HG02610 (cell line): ENCODE data around the gene RAI1.

ENCODE experiments used
- ATAC-seq: cut with Tn5 transposase; IDR thresholded peaks from one replicate; pipeline ENCODE4 v1.9.1; 2021; ENCODE audit warnings: mild to moderate bottlenecking, moderate library complexity; ENCODE audit not compliant: unreplicated experiment

Gene RAI1

DNA sequence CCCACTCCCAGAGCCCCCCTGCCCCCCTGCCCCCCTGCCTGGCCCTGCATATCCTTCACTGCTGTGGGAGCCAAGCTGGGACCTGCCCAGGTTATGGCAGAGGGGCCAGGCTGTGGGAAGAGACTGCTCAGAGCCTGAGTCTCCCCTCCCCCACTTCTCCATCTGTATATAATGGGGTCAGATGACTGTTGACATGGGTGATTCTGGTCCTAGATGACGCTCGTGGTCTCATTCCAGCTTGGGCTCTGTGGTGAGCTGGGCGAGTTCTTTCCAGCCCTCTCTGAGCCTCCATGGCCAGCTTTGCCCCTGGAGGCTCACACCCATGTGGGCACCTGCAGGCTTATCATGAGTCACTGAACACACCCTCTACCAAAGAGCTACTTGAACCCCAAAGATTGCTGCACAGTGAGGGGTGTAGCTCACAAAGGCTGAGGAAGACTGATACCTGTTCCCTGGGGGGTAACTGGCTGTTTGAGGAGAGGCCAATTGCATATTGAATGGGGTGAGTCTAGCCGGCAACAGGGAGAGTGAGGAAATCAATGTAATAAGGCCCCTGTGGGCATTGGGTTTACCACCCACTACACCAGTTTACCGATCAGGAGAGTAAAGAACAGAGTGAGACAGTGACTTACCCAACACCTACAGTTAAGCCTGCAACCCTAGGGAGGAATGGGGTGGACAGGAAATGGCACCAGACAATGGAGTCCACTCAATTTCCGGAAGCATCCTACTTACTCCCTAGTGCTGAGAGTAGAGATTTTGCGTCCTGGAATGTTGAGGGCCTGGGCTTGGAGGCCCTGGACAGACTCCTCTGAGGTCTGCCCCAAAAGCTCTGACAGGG, 159.7 kb downstream of the RAI1 start:
- ATAC-seq, result no peak

DNA sequence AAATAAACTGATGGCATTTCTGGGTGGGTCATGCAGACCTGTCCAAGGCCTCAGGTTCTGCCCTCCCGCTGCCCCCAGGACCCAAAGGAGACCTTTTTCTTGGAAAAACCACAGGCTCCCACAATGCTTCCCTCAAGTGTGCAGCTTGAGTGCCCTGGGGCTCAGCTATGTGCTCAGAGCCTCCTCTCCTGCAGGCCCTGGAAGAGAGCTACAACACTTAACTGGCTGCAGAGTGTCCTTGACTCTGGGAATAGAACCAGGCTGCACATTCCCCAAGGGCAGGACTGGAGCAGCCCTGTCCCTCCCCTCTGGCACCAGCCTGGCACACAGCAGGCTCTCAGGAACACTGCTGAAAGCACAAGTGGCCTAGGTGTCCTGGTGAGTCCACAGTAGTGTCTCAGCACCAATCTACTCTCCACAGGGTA, 160.4 kb downstream of the RAI1 start:
- ATAC-seq, result no peak

DNA sequence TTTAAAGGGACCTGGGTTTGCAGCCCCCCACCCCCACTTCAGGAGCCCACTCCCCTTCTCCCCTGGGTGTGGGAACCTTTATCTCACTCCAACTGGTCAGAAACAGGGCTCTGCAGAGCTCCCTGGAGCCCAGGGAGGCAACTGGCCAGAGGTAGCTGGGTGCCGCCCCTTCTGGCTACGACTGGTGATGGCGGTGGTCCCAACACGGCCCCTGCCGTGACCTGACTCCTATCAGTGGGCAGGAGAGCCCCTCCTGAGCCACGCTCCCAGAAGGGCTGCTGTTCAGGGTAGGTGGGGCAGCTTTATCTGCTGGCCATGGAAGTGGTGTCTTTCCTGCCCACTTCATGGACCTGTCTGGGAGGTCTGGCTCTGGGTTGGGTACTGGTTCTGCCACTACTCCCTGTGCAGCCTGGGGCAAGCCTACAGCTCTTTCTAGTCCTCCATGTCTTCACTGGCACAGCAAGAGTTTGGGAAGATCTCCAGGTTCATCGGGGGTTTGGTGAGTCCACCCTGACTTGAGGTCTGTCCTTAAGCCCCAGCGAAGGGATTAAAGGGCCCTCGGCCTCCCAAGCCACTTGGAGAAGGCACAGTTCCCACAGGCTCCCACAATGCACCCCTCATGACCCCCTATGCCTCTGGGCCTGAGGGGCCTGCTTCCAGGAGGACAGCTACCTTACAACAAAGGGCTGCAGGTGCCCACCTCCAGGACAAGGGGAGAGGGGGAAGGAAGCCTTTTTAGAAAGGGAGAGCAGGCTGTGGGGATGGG, 161.0 kb downstream of the RAI1 start:
- no peak for ATAC-seq

DNA sequence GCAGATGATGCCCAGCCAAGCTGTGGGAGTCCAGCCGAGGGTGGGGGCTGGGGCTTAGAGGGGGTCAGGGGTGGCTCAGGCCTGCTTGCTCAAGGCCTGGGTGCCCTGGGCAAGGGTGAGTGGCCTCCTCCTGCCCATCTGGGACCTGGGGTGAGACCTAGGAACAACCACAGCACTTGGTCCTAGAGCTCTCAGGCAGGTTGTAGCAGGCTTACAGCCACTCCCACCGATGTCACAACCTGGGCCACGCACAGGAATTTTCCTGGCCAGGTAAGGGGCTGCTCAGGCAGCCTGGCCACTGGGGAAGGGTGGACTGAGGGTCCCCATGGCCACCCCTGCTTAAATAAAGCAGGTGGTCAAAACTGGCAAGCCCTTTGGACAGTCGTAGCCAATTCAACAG, 161.8 kb downstream of the RAI1 start:
- ATAC-seq, result no peak

DNA sequence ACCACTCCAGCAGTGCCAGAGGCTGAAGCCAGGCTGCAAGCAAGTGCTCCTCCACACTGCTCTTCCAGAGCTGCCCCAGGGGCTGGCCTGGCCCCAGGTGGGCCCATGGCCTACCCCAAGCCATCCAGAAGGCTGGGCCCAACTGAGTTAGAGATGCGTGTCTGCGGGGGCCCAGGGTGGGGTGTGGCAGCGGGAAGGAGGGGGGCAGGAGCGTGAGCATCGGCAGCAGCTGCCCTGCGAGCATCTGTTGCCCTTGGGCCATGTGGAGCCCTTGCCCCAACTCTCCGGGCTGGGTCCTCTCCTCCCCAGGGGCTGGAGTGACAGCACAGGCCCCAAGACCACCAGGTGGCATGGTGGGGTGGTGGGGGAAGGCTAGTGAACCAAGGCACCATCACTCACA, 162.8 kb downstream of the RAI1 start:
- ATAC-seq, result no peak

DNA sequence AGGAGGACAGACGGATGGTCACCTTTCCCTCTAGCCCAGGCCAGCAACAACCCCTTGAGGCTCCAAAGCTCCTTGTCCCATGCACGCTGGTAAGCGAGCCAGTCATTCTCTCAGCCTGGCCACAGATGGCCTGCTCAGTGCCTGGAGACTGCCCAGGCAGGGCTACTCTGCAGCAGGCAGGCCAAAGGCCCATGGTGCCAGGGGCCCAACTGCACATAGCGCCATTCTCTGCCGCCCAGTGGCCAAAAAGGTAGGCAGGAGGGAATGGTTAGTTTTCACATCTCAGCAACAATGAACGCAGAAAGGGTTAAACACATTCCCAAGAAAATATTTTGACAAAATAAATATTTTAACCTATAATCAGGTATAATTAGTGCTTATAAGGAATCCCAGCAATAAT, 163.2 kb downstream of the RAI1 start:
- no peak for ATAC-seq

DNA sequence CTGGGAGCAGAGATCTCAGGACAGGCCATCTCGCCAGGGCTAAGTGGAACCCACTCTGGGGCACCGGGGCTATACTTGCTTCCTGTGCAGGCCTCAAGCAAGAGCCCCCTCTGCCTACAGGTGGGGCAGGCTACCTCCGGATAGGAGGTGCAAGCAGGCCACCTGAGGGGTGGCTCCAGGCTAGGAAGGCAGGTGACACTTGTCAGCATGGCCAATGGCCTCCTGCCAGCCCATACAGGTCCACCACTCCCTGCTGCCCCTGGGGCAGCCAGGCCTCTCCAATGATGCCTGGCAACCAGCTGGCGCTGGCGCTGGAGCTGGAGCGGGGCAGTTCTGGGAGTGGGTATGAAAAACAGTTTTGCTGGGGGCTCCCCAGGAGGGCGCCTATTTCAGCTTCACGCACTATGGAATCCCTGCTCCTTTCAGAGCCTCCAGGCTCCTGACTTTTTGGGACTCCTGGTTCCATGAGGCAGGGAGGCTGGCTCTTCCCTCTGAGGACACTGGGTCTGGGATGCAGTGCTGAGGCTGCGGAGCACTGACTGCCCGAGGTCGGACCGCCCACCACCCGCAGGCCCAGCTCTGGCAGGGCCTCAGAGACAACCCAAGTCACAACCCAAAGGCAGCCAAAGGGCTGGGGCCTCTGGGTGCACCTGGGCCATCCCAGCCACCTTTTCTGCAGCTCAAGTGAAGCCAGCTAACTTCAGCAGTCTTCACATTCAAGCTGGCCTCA, 164.0 kb downstream of the RAI1 start:
- no peak for ATAC-seq

DNA sequence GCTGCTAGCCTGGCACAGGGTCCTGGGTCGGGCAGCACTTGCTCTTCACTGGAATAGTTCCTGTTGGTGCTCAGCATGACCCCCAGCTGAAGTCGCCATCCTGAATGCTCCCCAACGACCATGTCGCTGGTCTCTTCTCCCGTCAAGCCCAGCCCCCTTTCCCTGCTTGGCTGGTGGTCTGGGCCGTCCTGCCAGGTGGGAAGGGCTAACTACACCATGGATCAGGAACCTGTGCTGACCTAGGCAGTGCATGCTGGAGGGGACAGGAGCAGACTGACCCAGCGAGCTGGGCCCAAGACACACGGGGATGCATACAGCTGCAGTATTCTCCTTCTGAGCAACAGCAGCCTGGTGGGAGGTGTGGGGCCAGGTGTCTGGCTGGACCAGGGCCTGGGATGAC, 164.7 kb downstream of the RAI1 start:
- ATAC-seq, result no peak

DNA sequence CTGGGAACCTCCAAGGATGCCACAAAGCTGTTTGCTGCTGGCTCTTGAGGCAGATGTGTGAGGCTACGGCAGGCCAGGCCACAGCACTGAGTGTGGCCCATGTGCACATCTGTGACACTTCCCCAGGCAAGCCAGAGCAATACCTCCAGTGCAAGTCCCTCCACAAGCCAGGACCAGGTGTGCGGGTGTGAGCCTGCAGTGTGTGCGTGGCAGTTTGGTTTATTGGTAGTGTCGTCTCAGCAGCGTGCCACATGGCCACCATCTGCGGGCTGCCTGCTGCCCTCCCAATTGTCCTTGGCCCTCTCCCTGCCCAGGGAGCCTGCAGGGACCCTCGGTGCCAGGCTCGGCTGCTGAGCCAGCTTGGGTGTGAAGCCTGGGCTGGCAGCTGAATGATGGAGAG, 165.4 kb downstream of the RAI1 start:
- ATAC-seq, result no peak

DNA sequence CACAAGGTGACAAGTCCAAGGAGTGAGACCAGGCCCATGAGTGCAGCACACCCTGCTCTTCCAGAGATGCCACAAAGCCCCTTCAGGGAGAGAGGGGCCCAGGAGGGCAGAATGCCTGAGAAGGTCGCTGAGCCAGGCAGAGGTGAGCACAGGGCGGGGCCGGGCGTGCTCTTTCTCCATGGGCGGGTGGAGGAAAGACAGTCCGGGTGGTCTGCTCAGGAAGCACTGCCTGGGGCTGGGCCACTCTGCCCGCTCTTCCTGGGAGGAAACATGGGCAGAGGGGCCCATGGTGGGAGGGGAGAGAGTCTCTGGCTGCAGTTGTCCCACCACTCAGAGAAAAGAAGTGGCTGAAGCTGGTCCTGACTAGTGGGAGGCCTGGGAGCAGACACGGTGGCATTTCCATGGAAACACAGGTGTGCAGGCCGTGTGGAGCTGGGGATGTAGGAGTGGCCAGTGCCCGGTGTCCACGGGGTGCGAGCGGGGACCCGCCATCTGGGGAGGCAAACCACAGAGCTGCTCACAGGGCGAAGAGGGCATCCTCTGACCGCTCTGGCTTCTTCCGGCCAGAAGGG, 165.9 kb downstream of the RAI1 start:
- no peak for ATAC-seq

DNA sequence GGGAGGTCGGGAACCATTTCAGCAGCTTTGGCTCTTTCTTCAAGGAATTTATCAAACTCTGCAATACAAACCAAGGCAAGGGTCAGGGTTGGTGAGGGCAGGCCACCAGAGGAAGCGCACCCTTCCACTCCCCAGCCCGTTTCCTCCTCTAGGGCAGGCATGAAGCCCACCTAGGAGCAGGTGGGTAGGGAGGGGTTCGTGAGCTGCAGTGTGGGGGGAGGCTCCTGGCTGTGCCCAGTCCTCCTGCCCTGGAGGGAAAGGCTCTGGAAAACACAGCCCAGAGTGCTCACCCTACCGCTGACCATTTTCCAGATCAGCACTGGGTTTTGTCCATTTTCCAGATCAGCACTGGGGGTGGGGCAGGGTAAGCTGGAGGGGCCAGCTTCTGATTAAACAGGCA, 166.5 kb downstream of the RAI1 start:
- no peak for ATAC-seq

DNA sequence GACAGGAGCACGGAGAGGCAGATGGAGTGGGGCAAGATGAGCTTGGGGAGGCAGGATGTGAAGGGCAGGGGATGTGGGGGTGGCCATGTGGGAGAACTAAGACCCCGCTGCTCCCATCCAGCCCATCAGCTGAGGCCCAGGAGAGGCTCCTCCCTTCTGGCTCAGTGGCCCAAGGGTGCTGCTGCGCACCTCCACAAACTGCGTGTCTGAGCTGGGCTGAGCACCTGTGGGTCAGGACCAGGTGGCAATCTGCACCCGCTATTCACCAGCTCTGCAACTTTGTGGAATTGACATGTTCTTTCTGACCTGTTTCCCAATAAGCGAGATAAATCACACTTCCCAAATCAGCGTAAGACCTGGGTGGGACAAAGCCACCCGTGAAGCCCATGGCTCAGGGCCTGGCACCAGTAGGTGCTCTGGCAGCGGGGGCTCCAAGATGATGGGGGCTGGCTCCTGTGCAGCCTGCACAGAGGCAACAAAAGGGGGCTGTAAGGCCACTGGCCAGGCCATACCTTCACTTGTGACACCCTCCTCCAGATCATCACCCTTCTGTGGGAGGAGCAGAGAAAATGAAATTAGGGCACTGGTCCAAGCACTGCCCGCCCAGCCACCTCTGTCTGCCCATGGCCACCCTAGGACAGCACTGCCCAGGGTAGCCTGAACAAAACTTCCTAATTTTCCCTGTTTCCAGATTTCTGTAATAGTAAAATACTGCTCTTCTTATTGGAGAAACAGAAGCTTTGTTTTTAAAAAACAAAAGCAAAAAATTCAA, 167.2 kb downstream of the RAI1 start:
- no peak for ATAC-seq

DNA sequence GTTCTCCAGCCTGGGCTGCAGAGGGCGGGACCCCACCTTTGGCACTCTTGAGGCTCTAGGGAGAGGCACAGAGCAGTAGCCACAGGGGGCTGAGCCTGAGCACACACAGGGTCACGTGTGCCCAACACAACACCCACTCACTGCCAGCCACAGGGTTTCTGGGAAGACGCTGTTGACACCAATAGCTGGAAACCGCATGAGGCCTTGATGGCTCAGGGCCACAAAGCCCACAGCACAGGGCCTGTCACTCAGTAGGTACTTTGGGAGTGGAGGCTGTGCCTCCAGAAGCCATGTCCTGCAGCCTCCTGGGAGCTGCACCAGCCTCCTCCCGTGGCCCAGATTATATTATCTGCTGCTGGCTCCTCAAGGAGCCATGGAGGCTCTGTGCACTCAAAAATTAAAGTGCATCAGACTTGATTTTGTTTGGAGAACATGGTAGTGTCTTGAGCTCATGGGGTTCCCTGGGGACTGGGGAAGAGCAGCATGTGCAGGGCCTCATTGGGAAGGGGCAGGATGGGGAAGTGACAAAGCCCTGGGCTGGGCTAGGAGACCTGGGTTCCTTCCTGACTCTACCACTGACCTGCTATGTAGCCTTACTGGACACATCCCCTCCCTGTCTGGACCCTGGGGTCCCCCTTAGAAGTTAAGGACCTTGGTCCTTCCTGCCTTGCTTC, 168.0 kb downstream of the RAI1 start:
- ATAC-seq, result no peak

DNA sequence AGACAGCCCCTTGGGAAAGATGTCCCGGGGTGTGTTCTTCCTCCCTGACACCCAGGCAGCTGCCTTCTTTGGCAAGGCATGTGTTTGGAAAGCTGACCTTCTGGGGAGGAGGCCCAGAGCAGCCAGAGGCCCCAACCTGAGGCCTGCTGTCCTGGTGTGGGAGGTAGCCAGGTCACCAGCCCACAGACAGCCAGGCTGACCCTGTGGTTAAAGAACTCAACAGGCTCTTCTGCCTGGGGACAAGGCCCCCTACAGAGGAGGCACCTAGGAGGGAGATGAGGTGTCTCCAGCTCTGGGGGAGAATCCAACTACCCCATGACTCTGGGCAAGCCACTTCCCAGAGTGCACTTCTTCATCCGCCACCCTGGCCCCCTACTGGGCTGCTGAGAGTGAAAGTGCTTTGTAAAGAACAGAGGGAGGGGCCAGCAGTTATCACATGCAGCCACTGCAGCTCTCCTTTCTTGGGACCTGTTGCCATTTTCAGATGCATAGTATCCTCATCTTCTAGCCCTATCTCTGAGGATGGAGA, 168.7 kb downstream of the RAI1 start:
- no peak for ATAC-seq

DNA sequence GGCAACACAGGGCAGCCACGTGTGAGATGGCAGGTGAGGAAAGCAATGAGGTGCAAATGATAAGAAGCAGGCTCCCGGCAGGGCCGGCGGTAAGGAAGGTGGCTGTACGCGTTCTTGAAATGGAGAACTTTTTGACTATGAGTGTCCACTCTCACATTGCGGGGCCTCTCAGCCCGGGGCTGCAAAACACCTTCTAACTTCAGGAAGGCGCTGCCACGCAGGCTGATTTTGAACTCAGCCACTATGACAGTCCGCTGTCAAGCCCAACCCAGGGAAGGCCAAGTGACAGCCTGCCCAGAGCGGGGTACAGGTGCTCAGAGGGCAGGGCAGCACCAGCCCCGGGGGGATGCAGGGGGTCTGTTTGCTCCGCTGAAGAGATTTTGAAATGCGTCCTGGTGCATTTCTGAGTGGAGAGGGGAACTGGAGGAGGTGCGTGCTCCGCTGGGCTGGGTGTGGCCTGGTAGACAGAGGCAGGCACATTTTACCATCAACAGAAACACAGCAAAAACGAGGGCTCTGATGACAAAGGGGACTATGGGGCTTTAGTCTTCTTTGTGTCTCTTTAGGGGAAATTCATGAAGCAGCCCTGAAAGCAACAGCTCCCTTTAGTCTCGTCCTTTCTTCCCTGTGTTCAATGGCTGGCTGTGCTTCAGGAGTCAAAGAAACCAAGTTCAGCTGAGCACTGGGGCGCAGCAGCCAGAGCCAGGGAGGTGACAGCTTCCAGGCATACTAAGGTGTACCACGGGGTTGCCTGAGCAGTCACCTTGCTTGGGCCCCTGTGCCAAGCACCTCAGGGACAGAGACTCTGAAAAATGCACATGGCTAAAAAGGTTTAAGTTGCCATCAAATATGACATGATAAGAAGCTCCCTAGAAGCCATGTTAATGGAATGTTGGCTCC, 170.1 kb downstream of the RAI1 start:
- ATAC-seq, result no peak

DNA sequence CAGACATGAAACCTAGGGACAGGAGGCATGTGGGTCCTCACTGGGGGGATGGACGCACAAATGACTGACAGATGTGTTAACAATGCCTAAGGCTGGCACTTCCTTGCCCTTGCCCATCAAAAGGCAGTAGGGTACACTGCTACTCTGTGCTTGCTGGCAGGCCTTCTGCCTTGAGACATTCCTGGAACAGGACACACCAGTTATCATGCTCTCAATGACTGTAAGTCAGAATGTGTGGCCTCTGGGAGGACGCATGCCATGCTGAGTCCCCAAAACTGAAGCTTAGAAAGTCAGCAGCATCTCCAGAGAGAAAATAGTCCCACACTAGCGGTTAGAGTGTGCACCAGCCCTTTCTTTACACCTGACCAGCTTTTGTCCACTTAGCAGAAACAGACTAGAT, 171.7 kb downstream of the RAI1 start:
- ATAC-seq, result no peak

DNA sequence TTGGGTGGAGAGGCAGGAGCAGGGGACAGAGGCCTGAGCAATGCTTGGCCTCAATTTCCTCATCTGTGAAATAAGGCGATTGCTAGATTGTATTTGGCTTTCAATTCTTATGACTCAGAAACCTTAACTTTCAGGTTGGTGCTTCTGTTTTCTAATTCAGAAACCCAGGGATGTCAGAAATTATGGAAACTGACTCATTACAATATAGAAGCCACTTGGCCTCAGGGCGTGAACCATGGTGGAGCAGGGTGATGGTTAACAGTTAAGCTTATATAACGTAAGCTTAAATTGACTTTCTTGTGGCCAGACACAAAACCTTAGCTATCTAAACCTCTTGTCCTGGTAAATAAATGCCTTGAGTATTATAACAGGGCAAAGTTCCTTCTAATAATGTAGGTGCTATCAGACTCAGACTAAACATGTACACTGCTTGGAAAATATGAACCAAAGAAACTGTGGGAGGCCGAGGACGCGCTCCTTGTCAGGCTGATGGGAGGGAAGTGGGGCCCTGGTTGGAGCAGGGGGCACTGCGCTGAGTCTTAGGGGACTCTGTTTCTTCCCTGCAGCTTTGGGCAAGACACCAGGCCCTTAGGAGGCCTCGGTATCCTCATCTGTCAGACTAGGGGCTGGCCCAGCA, 172.7 kb downstream of the RAI1 start:
- peak; percentile 46 for ATAC-seq

DNA sequence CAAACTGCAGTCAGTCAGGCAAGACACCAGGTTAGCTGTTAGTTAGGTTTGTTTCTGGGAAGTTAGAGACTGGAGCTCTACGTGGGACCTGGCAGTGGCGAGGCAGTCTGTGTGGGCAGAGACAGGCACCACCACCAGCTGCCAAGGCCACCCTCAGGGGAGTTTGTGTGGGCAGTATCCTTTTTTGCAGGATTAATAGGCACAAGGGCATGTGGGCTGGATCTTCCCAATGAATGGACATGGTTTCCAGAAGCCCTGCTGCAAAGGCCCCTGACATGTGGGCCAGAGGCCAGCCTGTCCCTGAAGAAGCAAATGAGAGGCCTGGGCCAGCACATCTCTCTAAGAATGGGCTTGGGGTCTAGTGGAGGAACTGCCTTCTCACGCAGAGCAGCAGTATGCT, 174.7 kb downstream of the RAI1 start:
- ATAC-seq, result no peak
